Measurements from ENCODE around the gene CBX5. TPM values are rescaled to one million over a fixed set of nuclear protein-coding genes. Genes with fewer than 3 reads are reported as not detected.
"Not testable (repeated sequence)": the region's sequence is repeated elsewhere in the genome, so short reads cannot be mapped to it uniquely, and the experiment has no call there.

CBX5 gene
- total RNA-seq, 2 experiments from 2014 or later: 102 to 113 TPM

GRCh38 chr12:54251667-54252284 is 28.1 kb downstream of the CBX5 start:
- CTCF ChIA-PET: interaction anchor here (0.7 to 3.3 kb wide), 33 partner anchors 9 to 147 kb away, joined by 3 to 27 read pairs (median 5); partner anchors contain the start of gene COPZ1
- Mint-ChIP-seq H3K4me1 (peaks cover 4% of the 10 kb centered on the region), H3K4me3 (no peak overlapping the region), H3K27me3 (no peaks in the 10 kb centered on the region), H3K9me3 (ENCODE audit: low read depth) (no peaks in the 10 kb centered on the region), H3K27ac (peak overlapping the region; percentile 19), H3K36me3 (peaks cover 51% of the 10 kb centered on the region)
- no peak for DNase-seq
- peak; percentile 45 for ATAC-seq

DNA sequence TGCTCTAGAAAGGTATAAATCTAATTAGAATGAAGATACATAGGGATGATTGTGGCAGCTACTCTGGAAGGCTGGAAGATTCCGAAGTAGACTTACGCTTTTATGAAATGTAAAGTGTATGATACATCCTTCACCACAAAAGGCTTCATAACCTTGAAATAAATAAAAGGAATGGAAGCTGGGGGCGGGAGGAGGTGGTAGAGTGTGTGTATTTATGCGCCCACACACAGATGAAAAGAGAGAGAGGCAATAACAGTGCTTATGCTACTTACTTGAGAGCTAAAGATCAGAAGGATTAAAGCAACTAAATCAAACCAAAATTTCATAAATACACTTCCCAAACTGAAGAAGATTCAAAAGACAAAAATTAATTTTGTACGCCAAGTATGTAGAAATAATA is 30.4 kb downstream of the CBX5 start:
- CTCF ChIA-PET: interaction anchor here (0.9 to 1.5 kb wide), 6 partner anchors 9 to 150 kb away, joined by 3 to 11 read pairs (median 3); no protein-coding TSS in a partner anchor
- peaks cover 2% of the 10 kb centered on the region for H3K4me1 Mint-ChIP-seq

DNA sequence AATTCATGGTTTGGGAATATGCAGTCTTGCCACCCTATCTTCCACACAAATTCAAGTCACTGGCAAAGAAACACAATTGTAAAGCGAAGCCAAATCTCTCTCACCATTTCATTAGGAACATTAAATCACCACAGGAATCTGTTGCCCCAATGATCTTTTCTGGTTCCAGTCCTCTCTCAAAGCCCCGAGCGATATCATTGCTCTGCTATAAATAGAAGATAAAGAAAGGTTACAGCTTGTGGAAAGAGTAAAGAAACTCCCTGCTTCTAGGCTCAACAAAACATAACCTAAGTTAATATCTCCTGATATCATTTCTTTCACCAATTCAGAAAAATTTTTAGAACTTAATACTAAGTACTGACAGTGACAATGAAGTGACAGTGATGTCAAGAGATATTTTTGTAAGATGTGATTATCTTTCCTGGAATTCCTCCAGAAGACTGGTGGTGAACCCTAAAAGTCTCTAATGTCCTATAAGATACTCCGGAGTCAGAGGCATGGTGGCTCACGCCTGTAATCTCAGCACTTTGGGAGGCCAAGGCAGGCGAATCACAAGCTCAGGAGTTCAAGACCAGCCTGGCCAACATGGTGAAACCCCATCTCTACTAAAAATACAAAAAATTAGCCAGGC is 33.8 kb downstream of the CBX5 start:
- peaks cover 10% of the 10 kb centered on the region for H3K4me1 Mint-ChIP-seq
- H3K9me3 Mint-ChIP-seq (ENCODE audit: low read depth): no peaks in the 10 kb centered on the region
- ATAC-seq (no peak), DNase-seq (no peak)
- no peaks in the 10 kb centered on the region for H3K27me3 Mint-ChIP-seq
- H3K27ac Mint-ChIP-seq: no peak overlapping the region
- CTCF ChIA-PET: interaction anchor here (0.6 kb wide), 1 partner anchor 177 kb away, joined by 4 read pairs; no protein-coding TSS in a partner anchor
- no peak overlapping the region for H3K4me3 Mint-ChIP-seq
- H3K36me3 Mint-ChIP-seq: peaks cover 47% of the 10 kb centered on the region

More for the DNA sequence above, 30.4 kb downstream of the CBX5 start:
- DNase-seq: no peak
- Mint-ChIP-seq H3K36me3 (peaks cover 48% of the 10 kb centered on the region), H3K27ac (no peak overlapping the region), H3K9me3 (ENCODE audit: low read depth) (no peaks in the 10 kb centered on the region), H3K27me3 (no peaks in the 10 kb centered on the region), H3K4me3 (no peak overlapping the region)
- ATAC-seq: no peak

DNA sequence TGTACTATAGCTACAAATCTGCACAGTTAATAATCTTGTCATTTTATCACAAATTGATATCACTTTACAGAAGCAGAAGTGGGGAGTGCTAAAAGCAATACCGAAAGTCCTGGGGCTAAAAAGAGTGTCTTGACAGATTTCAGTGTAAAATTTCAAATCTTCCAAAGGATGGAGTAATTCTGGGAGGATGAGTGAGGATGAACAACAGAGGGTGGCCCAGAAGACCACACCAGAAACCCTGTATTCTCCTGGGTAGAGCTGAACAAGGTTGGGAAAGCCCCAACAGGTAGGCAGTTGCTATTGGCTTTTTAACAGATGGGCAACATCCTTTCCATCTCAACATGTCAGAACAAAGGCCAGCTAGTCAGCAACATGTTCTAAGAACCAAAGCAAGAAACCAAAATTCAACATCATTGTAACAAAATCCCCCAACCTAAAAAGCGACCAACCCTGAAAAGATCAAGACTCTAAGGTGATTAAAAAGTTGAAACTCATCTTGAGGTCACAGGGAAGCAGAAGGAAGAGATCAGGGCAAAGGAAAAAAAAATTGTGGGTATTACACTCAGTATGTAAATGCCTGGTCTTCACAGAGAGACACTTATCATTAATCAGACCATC is 38.8 kb downstream of the CBX5 start:
- DNase-seq: no peak
- CTCF ChIA-PET: interaction anchor here (1.5 to 3.8 kb wide), 2 partner anchors 10 to 21 kb away, joined by 4 to 24 read pairs; no protein-coding TSS in a partner anchor
- H3K36me3 Mint-ChIP-seq: peaks cover 46% of the 10 kb centered on the region
- H3K27me3 Mint-ChIP-seq: no peaks in the 10 kb centered on the region
- no peaks in the 10 kb centered on the region for H3K9me3 Mint-ChIP-seq (ENCODE audit: low read depth)
- peaks cover 15% of the 10 kb centered on the region for H3K4me1 Mint-ChIP-seq
- H3K4me3 Mint-ChIP-seq: no peak overlapping the region
- peak overlapping the region; percentile 52 for H3K27ac Mint-ChIP-seq
- ATAC-seq: no peak

DNA sequence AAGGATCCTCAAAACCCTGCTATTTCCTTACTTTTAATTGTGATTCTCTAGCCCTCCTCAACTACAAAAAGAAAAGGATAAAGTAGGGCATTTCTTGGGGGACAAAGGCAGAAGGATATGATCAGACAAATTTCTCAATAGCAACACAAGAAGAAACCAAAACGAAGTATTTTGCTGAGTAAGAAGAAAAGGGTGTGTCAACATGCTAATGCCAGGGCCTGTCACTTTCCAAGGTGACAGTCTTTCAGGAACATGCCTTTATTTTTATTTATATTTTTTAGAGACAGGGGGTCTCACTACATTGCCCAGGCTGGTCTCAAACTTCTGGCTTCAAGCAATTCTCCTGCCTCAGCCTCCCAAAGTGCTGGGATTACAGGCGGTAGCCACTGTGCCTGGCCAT is 39.8 kb downstream of the CBX5 start:
- Mint-ChIP-seq H3K4me3 (no peak overlapping the region), H3K4me1 (peaks cover 15% of the 10 kb centered on the region), H3K36me3 (peaks cover 47% of the 10 kb centered on the region), H3K27me3 (no peaks in the 10 kb centered on the region), H3K9me3 (ENCODE audit: low read depth) (no peaks in the 10 kb centered on the region), H3K27ac (no peak overlapping the region)
- CTCF ChIA-PET: interaction anchor here (1.8 to 3.8 kb wide), 2 partner anchors 11 to 22 kb away, joined by 3 to 24 read pairs; no protein-coding TSS in a partner anchor
- ATAC-seq (no peak), DNase-seq (no peak)

GRCh38 chr12:54239620-54240019 is 40.3 kb downstream of the CBX5 start:
- ATAC-seq (no peak), DNase-seq (no peak)
- CTCF ChIA-PET: interaction anchor here (1.8 kb wide), 1 partner anchor 21 kb away, joined by 3 read pairs; no protein-coding TSS in a partner anchor
- H3K4me1 Mint-ChIP-seq: peaks cover 15% of the 10 kb centered on the region
- H3K9me3 Mint-ChIP-seq (ENCODE audit: low read depth): no peaks in the 10 kb centered on the region
- H3K4me3 Mint-ChIP-seq: no peak overlapping the region
- H3K27ac Mint-ChIP-seq: no peak overlapping the region
- peaks cover 47% of the 10 kb centered on the region for H3K36me3 Mint-ChIP-seq
- no peaks in the 10 kb centered on the region for H3K27me3 Mint-ChIP-seq

DNA sequence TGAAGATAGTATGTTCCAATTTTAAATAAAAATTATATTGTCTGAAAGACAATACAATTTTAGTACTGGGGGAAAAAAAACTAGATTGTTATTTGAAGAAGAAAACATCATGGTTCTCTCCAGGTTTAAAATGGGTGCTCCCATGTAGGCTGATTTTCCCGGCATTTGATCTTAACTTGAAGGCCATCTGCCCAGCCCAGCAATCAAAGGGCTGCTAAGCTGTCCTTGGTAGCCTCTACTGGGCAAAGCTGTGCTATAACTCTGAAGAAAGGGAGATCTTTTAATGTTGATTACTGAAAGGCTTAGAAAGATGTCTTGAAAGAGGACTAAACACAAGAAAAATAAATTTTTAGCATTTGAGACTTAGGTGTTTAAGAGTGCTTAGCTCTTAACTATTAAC is 41.4 kb downstream of the CBX5 start:
- peaks cover 15% of the 10 kb centered on the region for H3K4me1 Mint-ChIP-seq
- no peak overlapping the region for H3K27ac Mint-ChIP-seq
- no peaks in the 10 kb centered on the region for H3K27me3 Mint-ChIP-seq
- H3K36me3 Mint-ChIP-seq: peaks cover 46% of the 10 kb centered on the region
- H3K4me3 Mint-ChIP-seq: no peak overlapping the region
- no peak for DNase-seq
- no peak for ATAC-seq
- CTCF ChIA-PET: interaction anchor here (1.3 to 1.8 kb wide), 4 partner anchors 13 to 141 kb away, joined by 3 to 5 read pairs (median 4); no protein-coding TSS in a partner anchor
- no peaks in the 10 kb centered on the region for H3K9me3 Mint-ChIP-seq (ENCODE audit: low read depth)

DNA sequence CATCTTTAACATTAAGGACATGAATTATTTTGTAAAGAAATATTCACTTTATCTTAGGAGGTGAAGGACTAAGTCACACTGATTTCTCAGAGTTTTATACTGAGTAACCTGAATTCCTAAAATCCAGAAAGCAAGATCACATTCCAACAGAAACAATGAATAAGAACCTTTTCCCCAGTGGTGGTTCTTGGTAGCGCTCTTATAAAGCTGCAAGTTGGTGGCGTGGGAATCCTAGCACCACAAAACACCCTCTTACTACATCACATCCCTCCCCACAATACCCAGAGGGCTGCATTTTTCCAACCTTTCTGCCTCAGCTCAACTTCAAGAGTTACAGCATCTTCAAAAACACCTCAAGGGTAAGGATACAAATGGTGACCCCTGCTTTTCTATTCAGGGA is 47.1 kb downstream of the CBX5 start:
- Mint-ChIP-seq H3K27ac (no peak overlapping the region), H3K9me3 (ENCODE audit: low read depth) (no peaks in the 10 kb centered on the region), H3K4me1 (peaks cover 14% of the 10 kb centered on the region), H3K36me3 (peaks cover 21% of the 10 kb centered on the region), H3K27me3 (no peaks in the 10 kb centered on the region), H3K4me3 (no peak overlapping the region)
- no peak for DNase-seq
- CTCF ChIA-PET: interaction anchor here (1.4 to 1.6 kb wide), 2 partner anchors 19 to 41 kb away, joined by 3 to 4 read pairs; no protein-coding TSS in a partner anchor
- ATAC-seq: no peak

DNA sequence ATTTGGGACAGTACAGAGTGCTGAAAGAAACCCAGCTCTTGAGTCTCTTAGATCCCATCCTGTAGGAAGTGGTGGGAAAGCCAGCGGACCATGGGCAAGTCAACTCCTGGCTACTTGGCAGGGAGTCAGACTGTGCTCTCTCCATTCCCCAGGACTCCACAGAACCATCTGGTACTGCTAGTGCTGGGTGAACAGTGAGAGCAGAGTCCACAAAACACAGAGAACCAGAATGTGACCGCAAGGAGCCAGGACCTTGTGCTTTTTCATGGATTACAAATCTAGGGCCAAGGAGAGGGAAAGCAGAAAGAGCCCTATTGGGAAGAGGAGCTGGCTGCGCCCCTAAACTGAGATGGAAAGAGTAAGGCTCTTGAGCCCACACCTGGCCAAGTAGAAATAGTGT is 48.7 kb downstream of the CBX5 start:
- H3K4me3 Mint-ChIP-seq; H3K27me3 Mint-ChIP-seq; H3K9me3 Mint-ChIP-seq (ENCODE audit: low read depth); DNase-seq; ATAC-seq; H3K27ac Mint-ChIP-seq: not testable (repeated sequence)
- CTCF ChIA-PET: interaction anchor here (0.6 to 1.4 kb wide), 6 partner anchors 20 to 318 kb away, joined by 3 to 5 read pairs (median 3); no protein-coding TSS in a partner anchor
- H3K4me1 Mint-ChIP-seq: peaks cover 14% of the 10 kb centered on the region
- peaks cover 11% of the 10 kb centered on the region for H3K36me3 Mint-ChIP-seq

DNA sequence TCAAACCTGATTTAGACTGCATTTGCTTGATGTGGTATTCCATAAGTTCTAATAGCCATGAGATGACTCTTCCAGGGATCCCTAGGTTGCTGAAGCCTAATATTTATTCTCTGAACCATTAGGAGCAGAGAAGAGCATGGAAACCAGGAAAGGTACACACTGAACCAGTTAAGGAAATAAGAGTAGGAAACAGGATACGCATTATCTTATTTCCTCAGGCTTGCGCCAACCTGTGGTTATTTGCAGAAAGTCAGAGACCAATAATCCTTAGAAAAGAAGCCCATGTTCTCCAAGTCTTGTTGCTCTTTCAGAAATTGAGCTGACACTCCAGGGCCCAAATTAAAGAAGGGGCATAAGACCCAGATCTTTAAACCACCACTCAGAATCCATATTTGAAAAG is 49.4 kb downstream of the CBX5 start:
- H3K4me3 Mint-ChIP-seq: no peak overlapping the region
- no peak for DNase-seq
- H3K27ac Mint-ChIP-seq: no peak overlapping the region
- no peak for ATAC-seq
- CTCF ChIA-PET: interaction anchor here (1.3 kb wide), 1 partner anchor 64 kb away, joined by 4 read pairs; no protein-coding TSS in a partner anchor
- H3K9me3 Mint-ChIP-seq (ENCODE audit: low read depth): no peaks in the 10 kb centered on the region
- H3K36me3 Mint-ChIP-seq: peaks cover 8% of the 10 kb centered on the region
- H3K4me1 Mint-ChIP-seq: peaks cover 14% of the 10 kb centered on the region
- peaks cover 2% of the 10 kb centered on the region for H3K27me3 Mint-ChIP-seq

- H3K36me3 Mint-ChIP-seq: peaks cover 6% of the 10 kb centered on the region
- H3K4me1 Mint-ChIP-seq: peaks cover 14% of the 10 kb centered on the region
- no peak for ATAC-seq
- CTCF ChIA-PET: interaction anchor here (0.6 to 1.4 kb wide), 2 partner anchors 142 to 221 kb away, joined by 3 read pairs; no protein-coding TSS in a partner anchor
- no peak for DNase-seq
- peaks cover 2% of the 10 kb centered on the region for H3K27me3 Mint-ChIP-seq
- H3K27ac Mint-ChIP-seq: no peak overlapping the region
- H3K9me3 Mint-ChIP-seq (ENCODE audit: low read depth): no peaks in the 10 kb centered on the region
- no peak overlapping the region for H3K4me3 Mint-ChIP-seq
These were observed 50.2 kb downstream of the CBX5 start for GRCh38 chr12:54229624-54230212.

DNA sequence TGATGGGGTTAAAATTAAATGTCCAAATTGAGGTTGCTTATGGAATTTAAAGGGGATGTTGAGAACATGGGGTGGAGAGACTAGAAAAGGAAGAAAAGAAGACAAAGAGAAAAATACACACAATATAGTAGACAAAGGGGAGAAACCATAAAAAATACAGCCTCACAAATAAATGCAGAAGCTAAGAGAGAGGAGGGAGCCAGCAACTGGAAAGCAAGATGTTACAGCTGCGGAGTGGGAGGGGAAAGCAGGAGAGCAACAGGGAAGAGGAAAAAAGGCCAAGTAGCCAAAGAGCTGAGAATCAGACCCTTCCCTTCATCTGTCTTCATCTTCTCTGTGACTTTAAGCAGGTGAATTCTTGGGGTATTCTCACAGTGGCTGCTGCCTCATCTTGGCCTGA is 51.5 kb downstream of the CBX5 start:
- ATAC-seq (no peak), DNase-seq (no peak)
- Mint-ChIP-seq H3K36me3 (peaks cover 2% of the 10 kb centered on the region), H3K4me3 (no peak overlapping the region), H3K4me1 (peaks cover 14% of the 10 kb centered on the region), H3K9me3 (ENCODE audit: low read depth) (no peaks in the 10 kb centered on the region), H3K27me3 (peaks cover 2% of the 10 kb centered on the region), H3K27ac (no peak overlapping the region)
- CTCF ChIA-PET: interaction anchor here (1.1 to 1.5 kb wide), 4 partner anchors 14 to 171 kb away, joined by 3 to 4 read pairs (median 3); no protein-coding TSS in a partner anchor

- not testable (repeated sequence) for DNase-seq; H3K4me3 Mint-ChIP-seq; H3K27me3 Mint-ChIP-seq; ATAC-seq; H3K9me3 Mint-ChIP-seq (ENCODE audit: low read depth); H3K27ac Mint-ChIP-seq; H3K36me3 Mint-ChIP-seq
- H3K4me1 Mint-ChIP-seq: peaks cover 14% of the 10 kb centered on the region
- CTCF ChIA-PET: interaction anchor here (0.8 to 1.5 kb wide), 4 partner anchors 12 to 171 kb away, joined by 3 to 4 read pairs (median 3); no protein-coding TSS in a partner anchor
These were observed 52.0 kb downstream of the CBX5 start for GRCh38 chr12:54227927-54228326.
